A673 (cell line): ENCODE measurements around the gene HAS3.

Experiments
- CTCF ChIP-seq: fragments of 300-800, 200-600 bp; sonication (generic); conservative IDR thresholded peaks from 2 replicates; pipeline ENCODE4 v1.5.1; 2017; ENCODE audit warnings: low read depth, mild to moderate bottlenecking, antibody characterized with exemption, low read length, moderate library complexity, mixed read lengths
- EZH2 ChIP-seq: fragments of 200-600 bp; sonication (generic); IDR thresholded peaks from 2 replicates; pipeline ENCODE4 v1.6.1; 2017; ENCODE audit warnings: borderline replicate concordance, low read depth, mild to moderate bottlenecking, mixed read lengths, antibody characterized with exemption, low read length; ENCODE audit not compliant: poor library complexity, severe bottlenecking

- TF ChIP-seq EZH2: no peak
- no peak for TF ChIP-seq CTCF
Observed at GRCh38 chr16:69131167-69131838, 25.9 kb downstream of the HAS3 start.
